ENCODE measurements around the gene HMGN3. TPM values are rescaled to one million over a fixed set of nuclear protein-coding genes. Genes with fewer than 3 reads are reported as not detected.

HMGN3 gene
- polyA plus RNA-seq, 1 donor (not counting 4 experiments of a cell fraction or from before 2014, with no cell fraction given): 78.6 TPM

- dilution Hi-C loops (cut with MboI; ENCODE audit: extremely low pct_ligation_motif_present, low sequenced_read_pairs): no loop called here
- H3K4me1 ChIP-seq (ENCODE audit: control insufficient read depth, extremely low read depth, insufficient read depth, low read length): no peaks in the 10 kb centered on the region
- FAIRE-seq (no peak), DNase-seq (ENCODE audit: low read depth, low spot score) (no peak)
- no peaks in the 10 kb centered on the region for H3K9me1 ChIP-seq (ENCODE audit: control insufficient read depth, extremely low read depth, insufficient read depth, low read length)
- H2AFZ ChIP-seq (ENCODE audit: control insufficient read depth, low read length): no peak overlapping the region
- no peaks in the 10 kb centered on the region for H3K79me2 ChIP-seq (ENCODE audit: control insufficient read depth, insufficient read depth, low read length)
- TF ChIP-seq CTCF (optimal IDR thresholded peaks at IDR 0.05 in 1 of 3, IDR thresholded peaks at IDR 0.05 in 1 of 3, conservative IDR thresholded peaks at IDR 0.05 in 1 of 3; ENCODE audit: extremely low read depth in 1 of 3, insufficient read depth in 2 of 3, low read length in 3 of 3) (no peak), EZH2 (IDR thresholded peaks at IDR 0.05; ENCODE audit: low read length) (no peak)
- no peak overlapping the region for H3K4me2 ChIP-seq (ENCODE audit: control insufficient read depth, extremely low read depth, insufficient read depth, low read depth, low read length)
- no peak overlapping the region for H3K4me3 ChIP-seq (ENCODE audit: control insufficient read depth in 2 of 3, extremely low read depth in 1 of 3, insufficient read depth in 2 of 3, low read depth in 1 of 3, low read length in 3 of 3)
- peaks cover 0 to 4% of the 10 kb centered on the region in 2 experiments for H3K36me3 ChIP-seq (ENCODE audit: control insufficient read depth in 2 of 2, extremely low read depth in 1 of 2, insufficient read depth in 2 of 2, low read length in 2 of 2)
- no peak overlapping the region for H3K27ac ChIP-seq (ENCODE audit: control insufficient read depth, insufficient read depth, low read length)
- H4K20me1 ChIP-seq (ENCODE audit: control insufficient read depth, extremely low read depth, insufficient read depth, low read length): no peaks in the 10 kb centered on the region
- H3K9ac ChIP-seq (ENCODE audit: control insufficient read depth, extremely low read depth, insufficient read depth, low read length): no peak overlapping the region
- no peaks in the 10 kb centered on the region for H3K27me3 ChIP-seq (ENCODE audit: control insufficient read depth, extremely low read depth, insufficient read depth, low read length)
- H3K9me3 ChIP-seq (ENCODE audit: control insufficient read depth, low read depth, low read length): no peaks in the 10 kb centered on the region
Measured at GRCh38 chr6:79202556-79202955, 31.9 kb downstream of the HMGN3 start.

GRCh38 chr6:79201983-79202382 lies 32.5 kb downstream of the HMGN3 start:
- H3K36me3 ChIP-seq (ENCODE audit: control insufficient read depth in 2 of 2, extremely low read depth in 1 of 2, insufficient read depth in 2 of 2, low read length in 2 of 2): peaks cover 0 to 4% of the 10 kb centered on the region in 2 experiments
- H3K4me1 ChIP-seq (ENCODE audit: control insufficient read depth, extremely low read depth, insufficient read depth, low read length): no peaks in the 10 kb centered on the region
- H2AFZ ChIP-seq (ENCODE audit: control insufficient read depth, low read length): no peak overlapping the region
- dilution Hi-C loops (cut with MboI; ENCODE audit: extremely low pct_ligation_motif_present, low sequenced_read_pairs): no loop called here
- H3K27ac ChIP-seq (ENCODE audit: control insufficient read depth, insufficient read depth, low read length): no peak overlapping the region
- H3K4me3 ChIP-seq (ENCODE audit: control insufficient read depth in 2 of 3, extremely low read depth in 1 of 3, insufficient read depth in 2 of 3, low read depth in 1 of 3, low read length in 3 of 3): no peak overlapping the region
- H4K20me1 ChIP-seq (ENCODE audit: control insufficient read depth, extremely low read depth, insufficient read depth, low read length): no peaks in the 10 kb centered on the region
- no peaks in the 10 kb centered on the region for H3K27me3 ChIP-seq (ENCODE audit: control insufficient read depth, extremely low read depth, insufficient read depth, low read length)
- H3K9me1 ChIP-seq (ENCODE audit: control insufficient read depth, extremely low read depth, insufficient read depth, low read length): no peaks in the 10 kb centered on the region
- H3K9ac ChIP-seq (ENCODE audit: control insufficient read depth, extremely low read depth, insufficient read depth, low read length): no peak overlapping the region
- no peak for FAIRE-seq
- DNase-seq (ENCODE audit: low read depth, low spot score): no peak
- TF ChIP-seq CTCF (optimal IDR thresholded peaks at IDR 0.05 in 1 of 3, IDR thresholded peaks at IDR 0.05 in 1 of 3, conservative IDR thresholded peaks at IDR 0.05 in 1 of 3; ENCODE audit: extremely low read depth in 1 of 3, insufficient read depth in 2 of 3, low read length in 3 of 3) (no peak), EZH2 (IDR thresholded peaks at IDR 0.05; ENCODE audit: low read length) (no peak)
- H3K4me2 ChIP-seq (ENCODE audit: control insufficient read depth, extremely low read depth, insufficient read depth, low read depth, low read length): no peak overlapping the region
- H3K79me2 ChIP-seq (ENCODE audit: control insufficient read depth, insufficient read depth, low read length): no peaks in the 10 kb centered on the region
- no peaks in the 10 kb centered on the region for H3K9me3 ChIP-seq (ENCODE audit: control insufficient read depth, low read depth, low read length)

All from keratinocyte (primary cell).